Head of caudate nucleus (tissue), 42 donors: ENCODE data around the gene CKS1B.
"Not testable (repeated sequence)": the region's sequence is repeated elsewhere in the genome, so short reads cannot be mapped to it uniquely, and the experiment has no call there.

Source experiments
- DNase-seq, 42 donors: peaks; one replicate each; pipeline versions ENCODE4 v3.0.0 to v3.0.0-alpha.2; 2020 to 2021; ENCODE audit warnings: mixed read lengths in 7 of 42
- intact Hi-C: fragments of 100-400 bp; cut with DNase I; formaldehyde crosslinking; loops from one replicate; pipeline ENCODE4 v1.15.0; 2022

The CKS1B gene

GRCh38 chr1:154995301-154995983, 21.0 kb downstream of the CKS1B start:
- intact Hi-C loops = not testable (repeated sequence)
- peak in 11 of 42 donors; percentile 28 to 76 (median 61) for DNase-seq

DNA sequence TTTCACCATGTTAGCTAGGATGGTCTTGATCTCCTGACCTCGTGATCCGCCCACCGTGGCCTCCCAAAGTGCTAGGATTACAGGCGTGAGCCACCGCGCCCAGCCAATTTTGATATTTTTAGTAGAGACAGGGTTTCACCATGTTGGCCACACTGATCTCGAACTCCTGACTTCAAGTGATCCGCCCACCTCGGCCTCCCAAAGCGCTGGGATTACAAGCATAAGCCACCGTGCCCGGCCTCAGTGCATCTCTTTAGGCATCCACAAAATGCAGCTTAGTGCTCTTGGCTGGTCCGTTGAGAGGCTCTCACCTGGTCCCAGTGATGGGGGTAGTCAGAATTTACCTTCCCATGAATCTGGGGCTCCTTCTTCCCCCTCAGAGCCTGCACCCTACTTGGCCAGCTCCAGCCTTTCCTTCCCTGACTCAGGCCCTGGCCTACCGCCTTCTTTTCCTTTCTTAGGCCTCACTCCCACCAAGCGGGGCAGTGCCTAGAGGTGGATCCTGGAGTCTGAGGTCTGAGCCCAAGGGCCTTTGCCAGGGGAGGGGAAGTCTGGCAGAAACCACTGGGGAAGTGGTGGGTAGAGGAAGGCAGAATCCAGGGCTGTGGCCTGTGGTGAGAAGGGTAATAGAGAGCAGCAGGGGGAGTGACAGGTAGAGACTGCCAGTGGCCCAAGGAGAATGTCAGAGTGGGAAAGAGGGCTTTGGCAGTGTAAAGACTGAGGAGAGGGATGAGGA, 22.7 kb downstream of the CKS1B start:
- intact Hi-C loops = no loop called here
- no peak for DNase-seq

- intact Hi-C loops = no loop called here
- DNase-seq = no peak
Measured at GRCh38 chr1:154998201-154998780, 23.8 kb downstream of the CKS1B start.

GRCh38 chr1:154998818-154999570, 24.5 kb downstream of the CKS1B start:
- DNase-seq = peak in 41 of 42 donors; percentile 52 to 89 (median 78)
- intact Hi-C loops = no loop called here

DNA sequence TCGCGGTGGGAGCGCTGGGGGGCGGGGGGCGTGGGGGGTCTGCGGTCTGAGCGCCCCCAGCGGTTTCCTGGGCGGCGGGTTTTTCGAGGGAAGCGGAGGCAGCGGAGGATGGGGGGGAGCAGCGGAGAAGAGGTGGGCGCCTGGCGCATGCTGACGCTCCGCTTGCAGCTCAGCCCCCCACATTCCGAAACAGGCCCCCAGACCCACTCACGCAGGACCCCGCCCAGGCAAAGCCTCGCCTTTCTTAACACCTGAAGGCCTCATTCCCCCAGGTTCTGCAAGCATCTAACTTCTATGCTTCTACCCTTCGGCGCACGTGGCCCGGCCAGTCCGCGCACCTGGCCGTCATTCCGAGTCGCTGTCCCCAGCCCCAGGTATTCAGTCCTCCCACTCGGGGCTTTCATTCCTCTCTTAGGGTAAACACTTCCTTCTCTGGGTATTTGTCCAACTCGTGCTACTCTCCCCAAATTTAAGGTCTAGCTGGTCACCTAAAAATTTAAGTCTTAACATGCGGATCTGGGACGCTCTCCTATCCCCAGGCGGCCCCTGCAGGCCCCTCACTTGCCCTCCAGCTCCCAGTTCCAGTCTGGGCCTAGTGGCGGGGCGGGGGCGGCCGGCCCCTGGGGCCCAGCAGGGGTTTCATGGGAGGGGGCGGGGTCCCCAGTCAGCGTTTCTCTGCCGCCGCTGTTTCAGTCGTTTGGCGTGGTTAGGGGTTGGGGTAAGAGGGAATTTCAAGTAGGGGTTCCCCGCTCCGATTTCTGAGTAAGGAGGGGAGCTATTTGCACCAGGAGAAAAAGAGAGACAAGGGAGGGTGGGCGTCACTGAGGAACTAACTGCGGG, 25.3 kb downstream of the CKS1B start:
- intact Hi-C loops = loop anchor here (2.0 to 10.0 kb wide), 3 partner anchors 17 to 65 kb away; partner anchors contain the start of genes EFNA4 and FLAD1
- DNase-seq = peak in 3 of 42 donors; percentile 18 to 31 (median 26)

DNA sequence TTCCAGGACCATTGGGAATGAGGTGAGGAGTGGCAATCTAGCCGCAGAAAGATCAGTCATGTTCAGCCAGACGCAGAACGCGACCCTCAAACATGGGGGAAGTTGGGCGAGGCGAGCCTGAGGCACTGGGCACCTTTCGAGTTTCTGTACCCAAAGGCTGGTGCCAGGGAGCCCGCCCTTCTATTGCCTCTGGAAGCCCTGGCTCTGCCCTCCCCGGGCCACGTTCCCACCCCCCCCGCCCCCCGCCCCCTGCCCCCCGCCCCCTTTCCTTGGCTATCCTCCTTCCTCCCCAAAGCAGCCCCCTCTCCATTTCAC, 25.9 kb downstream of the CKS1B start:
- intact Hi-C loops = loop anchor here (2.0 to 10.0 kb wide), 3 partner anchors 18 to 64 kb away; partner anchors contain the start of genes EFNA4 and FLAD1

GRCh38 chr1:155000726-155001424, 26.4 kb downstream of the CKS1B start:
- intact Hi-C loops = loop anchor here (2.0 to 10.0 kb wide), 3 partner anchors 18 to 64 kb away; partner anchors contain the start of genes EFNA4 and FLAD1
- DNase-seq = peak; percentile 73 to 94 (median 86)

More for the DNA sequence above, 25.9 kb downstream of the CKS1B start:
- peak in 21 of 42 donors; percentile 20 to 72 (median 53) for DNase-seq

DNA sequence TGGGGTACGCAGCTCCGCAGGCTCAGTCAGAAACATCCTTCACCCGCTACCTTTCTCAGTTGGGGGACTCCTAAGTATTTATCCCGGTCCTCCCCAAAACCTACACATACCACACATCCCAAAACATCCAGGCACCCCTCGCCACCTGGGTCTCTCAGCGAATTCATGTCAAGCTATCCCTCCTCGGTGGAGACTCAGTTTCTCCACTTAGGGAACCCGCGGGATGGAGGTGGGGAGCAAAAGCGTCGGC, 26.9 kb downstream of the CKS1B start:
- intact Hi-C loops = loop anchor here (2.0 to 10.0 kb wide), 3 partner anchors 19 to 63 kb away; partner anchors contain the start of genes EFNA4 and FLAD1
- no peak for DNase-seq

- intact Hi-C loops = loop anchor here (2.0 to 10.0 kb wide), 3 partner anchors 19 to 63 kb away; partner anchors contain the start of genes EFNA4 and FLAD1
- DNase-seq = peak; percentile 100
Measured at GRCh38 chr1:155001675-155002463, 27.4 kb downstream of the CKS1B start.

GRCh38 chr1:155002464-155003226, 28.2 kb downstream of the CKS1B start, which contains the start of gene ZBTB7B:
TSS of gene ZBTB7B (plus strand) at chr1:155002802. CDS start at chr1:155014661, 11,859 bp downstream.
- intact Hi-C loops = loop anchor here (5.0 to 10.0 kb wide), 2 partner anchors 35 to 62 kb away; partner anchors contain the start of gene EFNA4
- peak in 10 of 42 donors; percentile 16 to 67 (median 42) for DNase-seq

GRCh38 chr1:155003227-155003765, 28.8 kb downstream of the CKS1B start:
- DNase-seq = peak in 18 of 42 donors; percentile 22 to 77 (median 44)
- intact Hi-C loops = loop anchor here (5.0 to 10.0 kb wide), 2 partner anchors 36 to 62 kb away; partner anchors contain the start of gene EFNA4

DNA sequence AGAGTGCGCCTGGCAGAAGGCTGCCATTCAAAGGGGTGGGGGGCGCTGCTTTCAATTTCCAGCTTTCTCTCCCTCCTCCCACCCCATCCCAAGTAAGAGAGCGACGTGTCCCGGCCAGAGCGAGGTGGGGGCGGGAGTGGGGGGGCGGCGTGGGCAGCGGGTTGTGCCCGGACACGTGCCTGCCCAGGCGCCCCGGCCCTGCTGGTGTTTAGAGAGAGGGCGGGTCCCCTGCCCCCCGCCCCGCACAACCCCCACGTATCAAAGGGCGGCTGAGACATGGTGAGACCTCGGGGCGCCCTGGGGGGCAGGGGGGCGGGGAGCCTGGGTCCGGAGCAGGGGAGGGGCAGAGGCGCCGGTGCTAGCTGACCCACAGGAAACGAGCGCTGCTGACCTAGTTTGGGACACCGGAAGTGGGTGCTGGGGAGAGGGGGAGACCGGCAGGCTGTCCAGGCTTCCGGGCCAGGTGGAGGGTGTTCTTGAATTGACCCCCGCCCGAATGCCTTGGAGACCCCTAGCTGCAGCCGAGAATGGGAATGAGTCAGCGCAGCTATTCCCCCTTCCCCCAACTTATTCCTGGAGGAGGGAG, 29.4 kb downstream of the CKS1B start:
- intact Hi-C loops = loop anchor here (5.0 to 10.0 kb wide), 2 partner anchors 37 to 61 kb away; partner anchors contain the start of gene EFNA4
- DNase-seq = peak in 30 of 42 donors; percentile 26 to 83 (median 58)

DNA sequence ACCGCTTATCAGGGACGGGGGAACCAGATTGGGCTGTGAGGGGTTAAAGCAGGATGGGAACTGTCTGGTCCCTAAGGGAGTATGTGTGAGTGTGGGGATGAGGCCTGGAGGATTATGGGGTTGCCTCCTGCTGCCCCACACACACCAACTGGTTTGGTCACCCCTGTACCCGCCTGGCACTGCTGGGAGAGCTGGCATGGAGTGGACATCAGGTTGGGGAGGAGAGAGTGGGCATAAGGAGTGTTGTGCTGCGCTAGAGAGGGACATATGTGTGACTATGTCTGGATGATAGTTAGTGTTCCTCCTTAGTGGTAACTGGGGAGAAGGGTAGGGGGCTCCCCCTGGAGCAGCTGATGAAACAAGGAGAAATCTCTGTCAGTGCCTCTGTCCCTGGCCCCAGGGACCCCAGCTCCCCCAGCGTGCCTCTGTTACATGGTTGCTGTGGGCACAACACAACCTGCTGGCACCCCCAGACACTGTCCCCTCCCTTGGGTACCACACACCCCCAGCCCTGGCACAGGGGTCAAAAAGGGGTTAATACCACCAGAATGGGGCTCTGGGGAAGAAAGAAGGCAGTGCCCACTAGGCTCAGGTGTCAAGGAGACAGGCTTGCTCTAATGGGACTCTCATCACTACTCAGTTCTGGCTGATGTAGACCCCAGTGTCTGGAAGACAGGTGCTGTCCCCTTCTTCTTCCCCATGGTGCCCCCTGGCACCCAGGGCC, 30.0 kb downstream of the CKS1B start:
- intact Hi-C loops = loop anchor here (5.0 to 10.0 kb wide), 2 partner anchors 37 to 60 kb away; partner anchors contain the start of gene EFNA4
- DNase-seq = peak in 9 of 42 donors; percentile 21 to 72 (median 43)
